ENCODE results near the gene C6orf141. TPM values are rescaled to one million over a fixed set of nuclear protein-coding genes. Genes with fewer than 3 reads are reported as not detected.

C6orf141 gene
- total and polyA plus RNA-seq, 2 experiments from 2014 or later = 5.2 to 6.4 TPM

GRCh38 chr6:49504666-49505065 is 45.8 kb upstream of the C6orf141 start:
- no peaks in the 10 kb centered on the region; the same call in 1 of the 3 replicates for H3K4me1 Mint-ChIP-seq
- H3K4me3 ChIP-seq = no peak overlapping the region
- no peak overlapping the region for H3K27ac Mint-ChIP-seq
- peaks cover 9% of the 10 kb centered on the region for H3K9me3 Mint-ChIP-seq
- no peaks in the 10 kb centered on the region for H3K36me3 ChIP-seq (ENCODE audit: insufficient read depth)
- TF ChIP-seq POLR2AphosphoS5 (IDR thresholded peaks at IDR 0.05; ENCODE audit: low read depth) (no peak), ZNF462 (CRISPR knock-in tag; IDR thresholded peaks at IDR 0.05) (no peak), JUNB (IDR thresholded peaks at IDR 0.05; ENCODE audit: unreplicated experiment) (no peak), STAT1 (IDR thresholded peaks at IDR 0.05; ENCODE audit: unreplicated experiment) (no peak), EZH2 (IDR thresholded peaks at IDR 0.05; ENCODE audit: low read depth, unreplicated experiment) (no peak), ZNF114 (CRISPR knock-in tag; IDR thresholded peaks at IDR 0.05) (no peak), REST (IDR thresholded peaks at IDR 0.05; ENCODE audit: unreplicated experiment) (no peak), ZNF331 (CRISPR knock-in tag; IDR thresholded peaks at IDR 0.05; ENCODE audit: low read depth) (no peak), CREB1 (CRISPR knock-in tag; IDR thresholded peaks at IDR 0.05; ENCODE audit: low read depth) (no peak), NANOG (IDR thresholded peaks at IDR 0.05; ENCODE audit: borderline replicate concordance) (no peak)
- TF ChIP-seq, protein P1, sequence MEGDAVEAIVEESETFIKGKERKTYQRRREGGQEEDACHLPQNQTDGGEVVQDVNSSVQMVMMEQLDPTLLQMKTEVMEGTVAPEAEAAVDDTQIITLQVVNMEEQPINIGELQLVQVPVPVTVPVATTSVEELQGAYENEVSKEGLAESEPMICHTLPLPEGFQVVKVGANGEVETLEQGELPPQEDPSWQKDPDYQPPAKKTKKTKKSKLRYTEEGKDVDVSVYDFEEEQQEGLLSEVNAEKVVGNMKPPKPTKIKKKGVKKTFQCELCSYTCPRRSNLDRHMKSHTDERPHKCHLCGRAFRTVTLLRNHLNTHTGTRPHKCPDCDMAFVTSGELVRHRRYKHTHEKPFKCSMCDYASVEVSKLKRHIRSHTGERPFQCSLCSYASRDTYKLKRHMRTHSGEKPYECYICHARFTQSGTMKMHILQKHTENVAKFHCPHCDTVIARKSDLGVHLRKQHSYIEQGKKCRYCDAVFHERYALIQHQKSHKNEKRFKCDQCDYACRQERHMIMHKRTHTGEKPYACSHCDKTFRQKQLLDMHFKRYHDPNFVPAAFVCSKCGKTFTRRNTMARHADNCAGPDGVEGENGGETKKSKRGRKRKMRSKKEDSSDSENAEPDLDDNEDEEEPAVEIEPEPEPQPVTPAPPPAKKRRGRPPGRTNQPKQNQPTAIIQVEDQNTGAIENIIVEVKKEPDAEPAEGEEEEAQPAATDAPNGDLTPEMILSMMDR (conservative IDR thresholded peaks at IDR 0.05; ENCODE audit: low read depth in 2 of 2) = no peak
- TF ChIP-seq, protein P2, sequence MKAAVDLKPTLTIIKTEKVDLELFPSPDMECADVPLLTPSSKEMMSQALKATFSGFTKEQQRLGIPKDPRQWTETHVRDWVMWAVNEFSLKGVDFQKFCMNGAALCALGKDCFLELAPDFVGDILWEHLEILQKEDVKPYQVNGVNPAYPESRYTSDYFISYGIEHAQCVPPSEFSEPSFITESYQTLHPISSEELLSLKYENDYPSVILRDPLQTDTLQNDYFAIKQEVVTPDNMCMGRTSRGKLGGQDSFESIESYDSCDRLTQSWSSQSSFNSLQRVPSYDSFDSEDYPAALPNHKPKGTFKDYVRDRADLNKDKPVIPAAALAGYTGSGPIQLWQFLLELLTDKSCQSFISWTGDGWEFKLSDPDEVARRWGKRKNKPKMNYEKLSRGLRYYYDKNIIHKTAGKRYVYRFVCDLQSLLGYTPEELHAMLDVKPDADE (IDR thresholded peaks at IDR 0.05) = no peak
- no peaks in the 10 kb centered on the region for H3K27me3 Mint-ChIP-seq (ENCODE audit: insufficient read depth, low read depth, poor library complexity)
- no peak for DNase-seq (ENCODE audit: low spot score)
- no peak overlapping the region for H2AFZ ChIP-seq
- H3K4me2 ChIP-seq = no peak overlapping the region
- H3K4me1 ChIP-seq (ENCODE audit: insufficient read depth) = no peaks in the 10 kb centered on the region
- no peaks in the 10 kb centered on the region for H3F3A ChIP-seq (replicated peaks; ENCODE audit: low read depth)
- H3K27me3 ChIP-seq (ENCODE audit: insufficient read depth) = no peaks in the 10 kb centered on the region
- H3K27ac ChIP-seq (ENCODE audit: low read depth) = no peak overlapping the region
- no peaks in the 10 kb centered on the region for H4K20me1 ChIP-seq (replicated peaks; ENCODE audit: insufficient read depth)
- no peak for ATAC-seq
- no peak overlapping the region for H3K4me3 Mint-ChIP-seq
- H3K79me2 ChIP-seq (replicated peaks; ENCODE audit: insufficient read depth) = no peaks in the 10 kb centered on the region
- H3K9me2 ChIP-seq (ENCODE audit: insufficient read depth) = no peaks in the 10 kb centered on the region
- peaks cover 2% of the 10 kb centered on the region; the same call in 1 of the 3 replicates for H3K36me3 Mint-ChIP-seq (ENCODE audit: low read depth)

Data from GM23338 (cell line).